HG02870 (cell line): ENCODE measurements around the gene CACUL1.
A peak's percentile ranks its signal among the peaks of the same experiment; 100 is the strongest.
"Not testable (repeated sequence)": the region's sequence is repeated elsewhere in the genome, so short reads cannot be mapped to it uniquely, and the experiment has no call there.

Experiments
- ATAC-seq: cut with Tn5 transposase; IDR thresholded peaks from one replicate; pipeline ENCODE4 v1.9.1; 2021; ENCODE audit warnings: mild to moderate bottlenecking, moderate library complexity; ENCODE audit not compliant: unreplicated experiment

Gene CACUL1

DNA sequence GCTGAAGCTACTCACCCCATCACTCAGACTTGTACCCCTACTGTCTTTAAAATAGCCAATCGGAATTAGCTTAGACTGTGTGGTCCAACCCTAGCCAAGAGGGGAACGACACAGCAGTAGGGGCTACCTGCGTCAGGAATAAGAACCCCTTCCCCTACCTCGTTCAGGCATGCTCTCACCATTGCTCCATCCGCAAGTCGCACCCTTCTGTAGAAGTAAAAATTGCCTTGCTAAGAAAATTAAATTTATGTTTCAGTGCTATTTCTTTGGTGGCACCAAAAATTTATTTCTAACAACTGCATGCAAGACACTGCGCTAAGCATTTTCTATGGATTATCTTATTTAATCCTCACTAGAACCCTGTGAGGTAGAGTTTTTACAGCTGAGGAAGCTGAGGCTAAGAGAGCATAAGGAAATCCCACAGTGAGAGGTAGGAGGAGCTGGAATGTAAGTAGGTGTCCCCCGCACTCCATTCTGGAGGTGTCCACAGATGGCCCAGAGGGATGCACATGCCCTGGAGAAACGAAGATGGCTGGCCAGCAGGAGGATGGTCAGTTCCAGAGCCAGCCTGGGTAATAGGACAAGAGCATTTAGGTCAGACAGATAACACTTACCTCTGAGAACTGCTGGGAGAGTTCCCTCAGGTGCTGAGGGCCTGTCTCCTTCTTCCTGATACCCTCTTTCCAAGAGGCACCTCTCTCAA, 15.3 kb upstream of the CACUL1 start:
- no peak for ATAC-seq

DNA sequence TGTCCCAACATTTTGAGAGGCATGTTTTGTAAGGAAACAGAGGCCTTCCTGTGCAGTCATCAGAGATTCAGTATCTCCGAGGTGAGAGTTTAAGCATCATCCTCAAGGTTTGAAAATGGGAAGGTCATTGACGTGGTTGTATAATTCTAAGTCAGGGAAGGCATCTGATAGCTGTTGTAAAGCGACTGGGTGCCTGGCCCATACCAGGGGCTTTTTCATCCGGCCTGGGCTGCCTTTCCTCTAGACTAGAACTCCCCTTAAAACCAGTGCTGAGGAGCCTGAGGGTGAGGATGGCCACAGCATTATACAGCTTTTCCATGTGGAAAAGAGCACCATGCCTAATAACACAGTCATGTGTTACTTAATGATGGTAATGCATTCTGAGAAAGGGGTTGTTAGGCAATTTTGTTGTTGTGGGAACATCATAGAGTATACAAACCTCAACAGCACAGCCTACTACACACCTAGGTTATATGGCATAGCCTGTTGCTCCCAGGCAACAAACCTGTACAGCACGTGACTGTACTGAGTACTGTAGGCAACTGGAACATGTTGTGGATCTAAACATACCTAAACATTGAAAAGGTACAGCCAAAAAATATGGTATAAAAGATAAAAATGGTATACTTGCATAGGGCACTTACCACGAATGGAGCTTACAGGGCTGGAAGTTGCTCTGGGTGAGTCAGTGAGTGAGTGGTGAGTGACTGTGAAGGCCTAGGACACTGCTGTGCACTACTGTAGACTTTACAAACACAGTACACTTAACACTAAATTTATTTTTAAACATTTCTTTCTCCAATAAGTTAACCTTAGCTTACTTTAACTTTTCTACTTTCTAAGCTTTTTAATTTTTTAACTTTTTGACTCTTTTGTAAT, 13.5 kb upstream of the CACUL1 start:
- no peak for ATAC-seq

DNA sequence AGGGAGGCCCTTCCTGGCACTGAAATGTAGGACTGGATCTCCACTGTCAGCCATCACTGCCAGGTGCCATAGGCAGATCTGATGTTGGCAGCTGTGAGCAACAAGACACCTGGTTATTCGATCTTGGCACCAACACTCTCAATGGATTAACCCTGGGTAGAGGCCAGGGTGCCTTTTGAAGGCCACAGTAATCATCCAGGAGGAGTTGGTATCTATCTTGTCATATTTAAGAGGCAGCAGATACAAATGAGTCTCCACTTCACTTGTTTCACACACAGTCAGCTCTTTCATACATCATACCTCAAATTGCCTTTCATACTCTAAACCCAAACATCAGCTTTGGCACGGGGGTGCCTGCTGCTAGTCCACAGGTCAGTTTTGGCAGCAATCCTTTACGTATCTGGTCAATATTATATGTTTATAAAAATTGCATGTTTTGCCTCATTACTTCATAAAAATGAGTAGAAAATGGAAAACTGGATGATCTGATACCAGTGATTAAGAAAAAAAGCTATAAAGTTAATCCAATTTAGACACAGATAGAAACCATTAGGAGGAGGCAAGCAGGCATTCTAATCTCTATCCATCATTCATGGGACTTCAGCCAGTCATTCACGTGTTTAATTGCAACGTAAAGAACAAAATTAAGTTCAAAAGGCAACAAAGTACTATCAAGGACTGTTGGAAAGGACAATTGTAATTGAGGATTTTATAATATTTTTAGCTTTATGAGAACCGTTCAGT, 12.7 kb upstream of the CACUL1 start:
- no peak for ATAC-seq

DNA sequence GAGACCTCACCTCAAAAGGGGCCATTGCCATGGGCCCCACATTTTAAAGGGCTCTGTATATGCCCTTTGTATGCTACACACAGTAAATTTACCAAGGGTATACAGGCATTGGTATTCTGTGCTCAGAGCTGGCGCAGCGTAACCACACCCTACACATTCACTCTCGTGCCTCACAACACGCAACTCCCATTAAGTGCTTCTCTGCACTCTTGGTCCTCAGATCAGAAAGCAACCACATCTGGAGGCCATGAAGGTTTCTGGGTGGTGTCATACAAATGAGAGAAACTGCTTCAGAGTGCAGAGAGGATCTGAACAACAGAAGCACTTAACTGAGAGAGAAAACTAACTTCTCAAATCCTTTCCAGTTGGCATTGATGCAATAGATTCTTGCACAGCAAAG, 9.4 kb upstream of the CACUL1 start:
- no peak for ATAC-seq

DNA sequence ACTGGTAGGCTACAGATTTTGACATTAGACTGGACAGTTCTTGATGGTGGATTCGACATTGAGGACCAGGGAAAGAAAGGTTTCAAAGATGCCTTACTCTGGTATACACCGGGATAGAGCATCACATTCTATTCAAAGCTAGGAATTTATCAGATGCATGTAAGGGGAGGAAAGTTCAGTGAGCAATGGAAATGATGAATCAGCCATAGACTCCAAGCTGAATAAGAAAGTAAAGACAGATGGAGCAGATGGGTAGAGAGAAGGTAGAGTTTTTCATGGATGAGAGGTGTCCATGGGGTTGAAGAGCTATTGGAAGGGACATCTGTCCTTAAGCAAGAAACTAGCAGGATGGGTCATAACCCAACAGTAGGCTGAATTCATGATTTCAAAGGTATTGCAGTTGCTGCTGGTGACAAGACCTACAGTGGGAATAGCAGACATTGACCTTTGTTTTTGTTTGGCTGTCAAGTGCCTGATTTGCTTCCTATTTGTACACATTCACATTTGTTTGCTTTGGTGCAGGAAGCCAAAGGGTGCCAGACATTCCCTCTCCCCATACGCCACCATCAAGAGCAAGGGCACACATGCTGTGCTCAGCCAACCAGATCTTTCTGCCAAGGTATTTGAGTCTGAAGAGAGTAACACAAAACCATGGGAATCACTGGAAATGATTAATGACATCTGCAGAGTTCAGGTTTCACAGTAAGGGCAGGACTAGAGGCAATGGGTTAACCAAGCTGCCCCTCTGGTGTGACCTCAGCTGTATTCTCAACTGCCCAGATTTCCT, 8.6 kb upstream of the CACUL1 start:
- no peak for ATAC-seq

DNA sequence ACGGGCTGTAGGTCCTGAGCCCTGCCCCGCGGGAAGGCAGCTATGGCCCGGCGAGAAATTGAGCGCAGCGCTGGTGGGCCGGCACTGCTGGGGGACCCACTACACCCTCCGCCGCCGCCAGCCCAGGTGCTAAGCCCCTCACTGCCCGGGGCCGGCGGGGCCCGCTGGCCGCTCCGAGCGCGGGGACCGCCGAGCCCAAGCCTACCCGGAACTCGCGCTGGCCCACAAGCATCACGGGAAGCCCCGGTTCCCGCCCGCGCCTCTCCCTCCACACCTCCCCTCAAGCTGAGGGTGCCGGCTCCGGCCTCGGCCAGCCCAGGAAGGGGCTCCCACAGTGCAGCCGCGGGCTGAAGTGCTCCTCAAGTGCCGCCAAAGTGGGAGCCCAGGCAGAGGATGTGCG, 5.5 kb upstream of the CACUL1 start:
- no peak for ATAC-seq

DNA sequence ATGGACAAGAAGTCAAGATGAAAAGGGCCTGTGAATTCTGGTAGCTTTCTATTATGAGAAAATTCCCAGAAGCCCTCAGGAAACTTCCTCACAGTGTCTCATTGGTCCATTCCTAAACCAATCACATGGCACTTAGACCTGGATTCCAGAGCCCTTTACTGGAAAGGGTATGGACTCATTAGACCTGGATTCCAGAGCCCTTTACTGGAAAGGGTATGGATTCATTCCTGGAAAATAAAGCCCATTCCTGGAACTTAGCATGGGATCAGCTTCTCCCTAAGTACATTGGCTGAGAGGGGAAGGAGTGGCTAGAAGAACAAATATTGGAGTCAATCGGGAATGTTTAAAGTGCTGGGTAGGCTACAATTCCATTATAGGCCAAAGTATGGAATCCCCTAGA, 3.7 kb upstream of the CACUL1 start:
- no peak for ATAC-seq

DNA sequence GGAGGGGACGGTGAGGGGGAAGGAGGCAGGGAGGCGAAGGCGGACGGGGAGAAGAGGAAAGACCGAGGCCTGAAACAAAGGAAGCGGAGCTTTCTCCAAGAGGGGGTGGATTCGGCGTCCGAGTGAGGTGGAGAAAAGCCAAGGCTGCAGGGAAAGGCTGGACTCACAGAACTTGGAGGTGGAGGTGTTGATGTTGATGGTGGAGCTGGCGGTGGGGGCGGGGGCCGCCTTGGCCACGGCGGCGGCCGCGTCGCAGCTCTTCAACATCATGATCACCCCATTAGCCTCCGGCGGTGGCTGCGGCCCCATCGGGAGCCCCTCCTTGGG, 578 bp downstream of the CACUL1 start:
- peak; percentile 15 for ATAC-seq

DNA sequence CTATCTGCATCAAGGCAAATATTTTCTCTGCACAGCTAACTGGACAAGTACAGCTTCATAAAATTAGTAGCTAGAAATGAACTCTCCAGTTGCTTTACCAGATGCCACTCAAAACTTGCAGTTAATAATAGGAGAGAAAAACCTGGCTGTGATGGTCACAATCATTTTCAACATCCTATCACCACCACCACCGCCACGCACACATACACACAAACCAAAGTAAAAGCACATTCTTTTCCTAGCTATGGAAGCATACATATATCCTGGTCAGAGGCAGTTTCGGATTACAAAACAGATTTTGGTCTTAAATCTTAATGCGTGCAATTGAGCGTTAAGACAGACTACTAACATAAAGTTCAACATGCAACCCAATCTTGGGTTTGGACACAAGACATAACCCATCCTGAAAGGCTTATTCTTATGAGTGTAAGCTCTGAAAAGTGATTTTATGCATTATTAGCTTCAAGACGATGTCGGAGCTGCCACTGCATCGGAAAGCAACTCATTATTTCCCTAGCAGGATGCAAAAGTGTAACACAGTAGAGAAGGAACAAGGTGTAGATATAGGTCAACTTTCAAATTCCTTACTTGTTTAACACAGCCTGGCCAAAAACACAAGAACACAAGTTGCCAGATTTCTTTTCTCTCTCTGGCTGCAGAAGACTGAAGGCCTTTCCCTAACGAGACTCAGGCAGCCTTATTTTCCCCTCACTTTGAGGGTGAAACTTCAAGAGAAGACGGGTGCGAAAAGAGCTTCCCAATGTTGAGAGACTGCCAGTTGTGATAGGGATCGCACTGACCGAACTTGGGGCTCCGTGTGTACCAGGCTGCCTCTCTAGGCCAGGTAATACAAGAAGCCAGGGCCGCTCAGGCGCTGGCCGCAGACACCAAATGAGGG, 1.2 kb downstream of the CACUL1 start:
- peak; percentile 18 for ATAC-seq

DNA sequence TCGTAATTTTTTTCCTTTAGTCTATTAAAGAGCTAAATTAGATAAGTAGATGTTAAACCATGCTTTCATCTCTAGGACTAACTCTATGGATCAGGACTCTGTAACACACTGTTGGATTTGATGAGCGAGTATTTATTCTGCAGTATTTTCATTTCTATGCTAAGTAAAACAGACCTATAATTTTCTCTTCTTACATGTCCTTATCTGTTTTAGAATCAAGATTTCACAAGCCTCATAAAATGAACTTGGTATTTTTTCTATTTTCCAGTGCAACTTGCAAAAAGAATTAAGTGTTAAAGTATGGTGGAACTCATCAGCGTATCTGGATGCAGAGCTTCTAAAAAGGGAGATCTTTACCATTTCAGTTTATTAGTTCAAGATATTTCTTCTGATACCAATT, 2.4 kb downstream of the CACUL1 start:
- ATAC-seq, result no peak

DNA sequence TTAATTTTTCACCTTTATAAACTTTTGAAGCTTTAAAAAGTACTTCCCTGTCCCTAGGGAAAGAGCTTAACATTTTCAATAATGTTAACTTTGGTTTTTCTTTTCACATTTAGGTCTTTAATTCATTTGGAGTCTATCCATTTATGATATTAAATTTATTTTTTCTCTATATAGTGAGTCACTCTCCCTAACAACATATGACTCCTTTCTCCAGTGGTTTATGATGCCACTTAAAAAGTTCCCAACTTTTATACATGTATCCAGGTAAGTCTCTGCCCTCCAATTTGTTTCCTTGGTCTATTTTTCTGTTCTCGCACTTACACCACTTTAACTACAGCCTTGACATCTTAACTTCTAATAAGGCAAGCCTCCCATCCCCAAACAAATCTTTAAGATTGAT, 3.5 kb downstream of the CACUL1 start:
- no peak for ATAC-seq

DNA sequence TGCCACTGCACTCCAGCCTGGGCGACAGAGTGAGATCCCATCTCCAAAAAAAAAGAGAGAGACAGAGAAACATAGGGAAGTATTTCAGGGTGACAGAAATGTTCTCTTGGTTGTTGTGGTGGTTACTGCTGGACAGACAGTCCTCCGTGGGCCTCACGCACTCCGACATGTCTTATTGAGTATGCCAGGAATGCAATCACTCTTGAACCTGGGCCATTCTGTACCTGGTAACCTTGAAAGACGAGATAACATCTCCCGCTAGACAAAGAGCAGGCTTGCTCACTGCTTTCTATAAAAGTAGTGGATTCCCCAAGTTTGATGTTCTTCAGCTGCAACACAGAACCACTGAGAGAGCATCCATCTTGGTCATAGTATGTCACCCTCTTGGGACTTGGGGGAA, 6.7 kb downstream of the CACUL1 start:
- ATAC-seq, result no peak

DNA sequence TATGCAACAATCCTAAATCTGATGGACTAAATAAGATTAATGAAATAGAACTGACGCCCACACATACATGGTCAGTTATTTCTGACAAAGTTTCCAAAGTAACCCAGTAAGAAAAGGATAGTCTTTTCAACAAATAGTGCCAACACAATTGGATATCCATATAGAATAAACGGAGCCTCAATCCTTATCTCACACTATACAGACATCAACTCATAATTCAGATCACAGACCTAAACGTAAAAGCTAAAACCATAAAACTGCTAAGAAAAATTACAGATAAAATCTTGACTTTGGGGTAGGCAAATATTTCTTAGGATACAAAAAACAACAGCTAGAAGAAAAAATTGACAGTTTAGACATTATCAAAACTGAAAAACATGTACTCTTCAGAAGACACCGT, 8.5 kb downstream of the CACUL1 start:
- ATAC-seq, result no peak

DNA sequence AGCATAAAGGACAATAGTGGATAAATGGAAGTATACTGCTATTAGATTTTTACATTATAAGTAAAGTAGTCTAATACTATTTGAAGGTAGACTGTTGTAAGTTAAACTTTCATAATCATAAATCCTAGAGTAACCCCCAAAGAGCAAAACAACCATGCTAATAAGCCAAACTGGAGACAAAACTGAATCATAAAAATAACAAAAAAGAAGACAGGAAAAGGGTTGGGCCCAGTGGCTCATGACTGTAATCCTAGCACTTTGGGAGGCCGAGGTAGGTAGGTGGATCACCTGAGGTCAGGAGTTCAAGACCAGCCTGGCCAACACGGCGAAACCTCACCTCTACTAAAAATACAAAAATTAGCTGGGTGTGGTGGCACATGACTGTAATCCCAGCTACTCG, 9.7 kb downstream of the CACUL1 start:
- no peak for ATAC-seq

DNA sequence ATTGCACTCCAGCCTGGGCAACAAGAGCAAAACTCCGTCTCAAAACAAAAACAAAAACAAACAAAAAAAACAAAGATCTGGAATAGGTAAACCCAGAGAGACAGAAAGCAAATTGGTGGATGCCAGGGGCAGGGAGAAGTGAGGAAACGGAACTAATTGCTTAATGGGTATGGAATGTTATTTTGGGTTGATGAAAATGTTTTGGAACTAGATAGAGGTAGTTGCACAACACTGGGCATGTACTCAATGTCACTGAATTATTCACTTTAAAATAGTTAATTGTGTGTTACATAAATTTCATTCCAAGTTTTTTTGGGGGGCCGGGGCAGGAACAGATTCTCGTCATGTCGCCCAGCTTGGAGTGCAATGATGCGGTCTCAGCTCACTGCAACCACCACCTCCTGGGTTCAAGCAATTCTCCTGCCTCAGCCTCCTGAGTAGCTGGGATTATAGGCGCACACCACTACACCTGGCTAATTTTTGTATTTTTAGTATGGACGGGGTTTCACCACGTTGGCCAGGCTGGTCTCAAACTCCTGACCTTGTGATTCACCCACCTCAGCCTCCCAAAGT, 10.3 kb downstream of the CACUL1 start:
- ATAC-seq, result not testable (repeated sequence)

DNA sequence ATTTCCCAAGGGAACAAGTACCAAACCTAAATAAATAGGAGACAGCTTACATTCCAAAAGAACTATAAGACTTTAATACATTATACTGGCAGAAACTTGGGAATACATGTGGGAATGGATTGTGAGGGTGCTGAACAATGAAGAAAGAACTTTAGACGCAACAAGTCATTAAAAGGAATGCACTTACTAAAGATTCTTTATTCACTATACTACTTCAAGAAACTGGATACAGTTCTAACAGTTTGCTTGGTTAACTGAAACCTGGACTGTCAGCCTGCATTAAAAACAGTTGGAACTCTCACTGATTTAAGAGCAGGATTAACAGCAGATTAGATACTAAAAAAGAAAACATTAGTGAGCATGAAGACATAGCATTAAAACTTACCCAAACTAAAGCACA, 12.0 kb downstream of the CACUL1 start:
- ATAC-seq, result no peak

DNA sequence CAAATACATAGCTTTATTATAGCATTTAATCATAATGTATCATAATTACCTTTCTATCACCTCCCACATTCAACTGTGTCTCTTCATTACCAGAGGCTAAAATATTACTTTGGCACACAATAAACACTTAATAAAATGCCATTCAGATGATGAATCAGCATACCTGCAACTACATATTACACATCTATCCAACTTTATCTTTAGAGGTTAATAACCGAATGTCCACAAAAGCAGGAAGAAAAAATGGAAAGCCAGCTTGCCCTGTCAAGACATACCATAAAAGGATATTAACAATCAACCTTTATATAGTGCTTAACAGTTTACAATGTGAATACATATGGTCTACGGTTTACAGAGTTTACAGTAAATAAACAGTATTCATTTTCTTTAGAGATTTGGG, 12.7 kb downstream of the CACUL1 start:
- no peak for ATAC-seq

DNA sequence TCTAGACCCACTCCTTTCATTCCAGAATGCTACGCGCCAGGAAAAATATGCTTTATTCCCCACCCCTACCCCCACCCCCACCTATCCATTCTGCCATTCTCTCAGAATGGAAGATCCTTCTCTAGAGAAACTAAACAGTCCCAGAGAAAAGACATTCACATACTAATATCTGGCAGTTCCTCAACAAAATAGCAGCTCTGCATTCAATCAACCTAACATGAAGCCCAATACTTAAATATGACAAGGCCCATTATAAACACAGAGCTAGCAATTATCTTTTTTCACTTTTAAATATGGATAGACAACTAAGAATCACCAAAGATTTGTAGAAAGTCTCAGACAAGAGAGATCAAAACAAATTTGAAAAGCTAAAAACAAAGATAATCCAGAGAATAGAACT, 16.4 kb downstream of the CACUL1 start:
- no peak for ATAC-seq

DNA sequence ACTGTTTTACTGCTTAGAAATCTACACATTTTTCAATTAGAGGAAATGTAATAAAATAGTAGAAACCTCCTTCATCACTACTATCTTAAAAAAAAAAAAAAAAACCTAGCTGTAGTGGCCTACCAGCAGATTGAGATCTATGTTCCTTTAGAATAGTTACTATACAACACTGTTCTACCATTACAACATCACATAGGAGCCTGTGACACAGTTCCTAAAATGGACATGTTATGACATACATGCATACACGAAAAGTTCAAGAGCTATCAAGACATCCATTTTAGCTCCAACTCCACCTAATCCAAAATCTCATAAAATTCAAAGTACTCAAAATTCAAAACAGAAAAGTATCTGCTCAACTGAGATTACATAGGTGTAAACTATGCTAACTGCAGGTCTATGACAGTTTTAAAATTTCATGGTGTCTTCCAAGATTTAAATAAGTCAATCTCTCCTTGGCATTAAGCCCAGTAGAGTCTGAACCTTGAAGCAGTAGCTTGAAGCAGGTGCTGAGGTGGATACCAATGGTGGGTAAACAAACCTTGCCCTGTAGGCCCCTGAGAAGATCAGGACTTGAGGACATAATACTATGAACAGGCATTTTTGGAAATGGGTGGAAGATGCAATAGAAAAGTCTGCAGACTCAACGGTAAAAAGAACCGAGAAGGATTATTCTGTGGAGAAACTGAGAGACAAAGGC, 17.0 kb downstream of the CACUL1 start:
- ATAC-seq, result no peak
